Fibroblast of peridontal ligament (primary cell): Measurements from ENCODE around the gene DHX32.
"Not testable (repeated sequence)": the region's sequence is repeated elsewhere in the genome, so short reads cannot be mapped to it uniquely, and the experiment has no call there.

ENCODE experiments used
- DNase-seq: peaks from one replicate; pipeline ENCODE4 v3.0.0-alpha.2; 2010; ENCODE audit errors: extremely low read depth

DHX32 gene

GRCh38 chr10:125896088-125896934 lies 15.2 kb upstream of the DHX32 start, which contains the start of gene FANK1:
Gene FANK1 (plus strand): TSS chr10:125896564. CDS start chr10:125896643, 79 bp downstream.
- DNase-seq = peak; percentile 81

DNA sequence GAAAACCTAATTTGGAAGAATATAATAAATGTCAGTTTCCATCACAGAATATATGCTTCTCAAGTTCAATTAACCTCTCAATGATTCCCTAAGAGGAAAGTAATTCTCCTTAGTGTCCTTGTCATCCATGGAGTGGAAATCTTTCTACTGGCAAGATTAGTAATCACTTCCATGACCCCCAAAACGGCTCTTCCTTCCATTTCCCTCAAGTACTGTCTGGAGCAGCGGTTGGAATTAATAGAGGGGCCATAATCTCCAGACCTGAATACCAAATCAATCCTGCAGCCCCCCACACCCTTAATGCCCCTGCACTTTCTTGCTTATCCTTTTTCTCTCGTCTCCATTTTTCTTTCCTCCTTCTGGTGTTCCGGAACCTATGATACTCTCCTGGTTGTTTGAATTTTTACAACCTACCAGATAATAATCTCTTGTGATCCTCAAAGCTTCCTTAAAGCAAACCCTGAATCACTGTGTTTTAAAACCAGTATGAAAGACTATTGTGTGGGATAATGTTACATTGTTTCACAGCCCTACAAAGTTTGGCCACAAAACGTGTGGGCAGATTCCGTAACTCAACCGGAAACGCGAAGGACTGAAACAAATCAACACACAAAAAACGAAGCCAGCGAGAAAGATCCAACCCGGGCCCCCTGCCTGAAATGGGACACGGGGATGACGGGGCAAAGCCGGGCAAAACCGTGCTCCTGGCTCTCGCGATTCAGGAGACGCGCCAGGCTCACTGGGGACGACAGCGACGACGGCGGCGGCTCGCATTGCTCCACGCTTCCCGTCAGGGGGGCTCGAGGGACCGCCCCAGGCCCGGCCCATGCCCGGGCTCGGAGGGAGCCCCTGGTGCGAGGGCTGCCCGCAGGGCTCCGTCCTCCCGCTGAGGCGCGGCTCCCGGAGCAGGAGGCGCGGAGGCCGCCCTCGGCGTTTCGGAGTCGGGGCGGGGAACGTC lies 14.3 kb upstream of the DHX32 start:
- peak; percentile 65 for DNase-seq

DNA sequence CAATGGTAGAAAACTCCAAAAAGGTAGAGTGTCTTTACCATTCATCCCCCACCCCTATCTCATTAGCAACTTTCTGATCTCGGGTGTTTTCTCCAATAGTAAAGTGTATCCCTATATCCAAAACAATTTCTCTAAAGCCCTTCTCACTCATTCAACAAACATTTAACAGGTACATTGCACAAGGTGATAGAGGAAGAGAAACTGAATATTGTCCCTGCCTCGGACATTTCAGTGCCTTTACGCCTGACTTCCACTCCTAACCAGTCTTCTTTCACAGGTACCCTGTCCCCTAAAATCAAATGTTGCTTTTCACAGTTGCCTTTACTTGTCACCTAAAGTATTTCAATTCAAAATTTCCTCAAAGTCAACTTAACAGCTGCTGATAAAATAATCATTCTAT lies 13.1 kb upstream of the DHX32 start:
- not testable (repeated sequence) for DNase-seq

GRCh38 chr10:125892402-125892801 lies 11.3 kb upstream of the DHX32 start:
- DNase-seq = not testable (repeated sequence)

GRCh38 chr10:125889441-125889840 lies 8.3 kb upstream of the DHX32 start:
- DNase-seq = not testable (repeated sequence)

GRCh38 chr10:125886914-125887512 lies 5.9 kb upstream of the DHX32 start:
- no peak for DNase-seq

- DNase-seq = no peak
Measured at GRCh38 chr10:125883211-125883610, 2.1 kb upstream of the DHX32 start.

- DNase-seq = peak; percentile 23
Measured at GRCh38 chr10:125882596-125882995, 1.5 kb upstream of the DHX32 start.

DNA sequence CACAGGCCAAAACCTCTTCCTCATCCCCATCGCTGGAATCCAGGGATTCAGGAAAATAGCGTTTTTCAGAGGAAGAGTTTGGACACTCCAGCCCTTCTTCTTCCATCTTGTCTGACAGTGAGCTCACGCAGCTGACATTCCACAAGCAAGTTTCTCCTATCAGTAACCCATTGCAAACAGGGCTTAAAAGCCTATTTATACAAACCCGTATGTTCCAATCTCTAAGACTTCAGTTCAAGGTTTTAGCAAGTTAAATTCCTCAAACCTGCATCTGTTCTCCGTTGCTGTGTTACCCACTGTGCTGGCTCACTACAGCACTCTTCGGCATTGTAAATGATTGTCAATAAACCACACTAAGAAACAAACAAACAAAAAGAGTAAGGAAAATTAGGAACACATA lies 373 bp downstream of the DHX32 start:
- DNase-seq = peak; percentile 25

DNA sequence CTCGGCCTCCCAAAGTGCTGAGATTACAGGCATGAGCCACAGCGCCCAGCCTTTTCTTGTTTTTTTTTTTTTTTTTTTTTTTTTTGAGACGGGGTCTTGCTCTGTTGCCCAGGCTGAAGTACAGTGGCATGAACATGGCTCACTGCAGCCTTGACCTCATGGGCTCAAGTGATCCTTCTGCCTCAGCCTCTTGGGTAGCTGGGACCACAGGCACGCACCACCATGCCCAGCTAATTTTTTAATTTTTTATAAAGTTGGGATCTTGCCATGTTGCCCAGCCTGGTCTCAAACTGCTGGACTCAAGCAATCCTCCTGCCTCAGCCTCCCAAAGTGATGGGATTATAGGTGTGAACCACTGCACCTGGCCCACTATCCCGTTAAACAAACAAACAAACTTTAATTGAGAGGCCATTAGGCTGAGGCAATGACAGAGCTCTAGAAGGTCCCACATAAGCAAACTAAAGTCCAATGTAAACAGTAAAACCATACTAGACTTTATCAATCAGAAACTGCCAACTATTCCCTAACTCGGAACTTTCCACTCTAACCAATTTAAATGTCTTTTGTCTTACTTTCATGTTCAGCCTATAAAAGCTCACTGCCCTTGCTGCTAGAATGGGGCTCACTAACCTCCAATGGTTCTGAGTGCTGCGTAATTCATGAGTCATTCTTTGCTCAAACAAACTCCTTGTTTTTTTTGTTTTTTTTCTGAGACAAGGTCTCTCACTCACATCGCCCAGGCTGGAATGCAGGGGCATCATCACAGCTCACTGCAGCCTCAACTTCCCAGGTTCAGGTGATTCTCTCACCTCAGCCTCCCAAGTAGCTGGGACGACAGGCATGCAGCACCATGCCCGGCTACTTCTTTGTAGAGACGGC lies 1.9 kb downstream of the DHX32 start:
- peak; percentile 93 for DNase-seq

GRCh38 chr10:125871338-125871737 lies 9.8 kb downstream of the DHX32 start:
- DNase-seq = peak; percentile 73

GRCh38 chr10:125868372-125868975 lies 12.6 kb downstream of the DHX32 start:
- peak; percentile 72 for DNase-seq

- no peak for DNase-seq
Measured at GRCh38 chr10:125866421-125867029, 14.6 kb downstream of the DHX32 start.

GRCh38 chr10:125865120-125865519 lies 16.0 kb downstream of the DHX32 start:
- DNase-seq = no peak

DNA sequence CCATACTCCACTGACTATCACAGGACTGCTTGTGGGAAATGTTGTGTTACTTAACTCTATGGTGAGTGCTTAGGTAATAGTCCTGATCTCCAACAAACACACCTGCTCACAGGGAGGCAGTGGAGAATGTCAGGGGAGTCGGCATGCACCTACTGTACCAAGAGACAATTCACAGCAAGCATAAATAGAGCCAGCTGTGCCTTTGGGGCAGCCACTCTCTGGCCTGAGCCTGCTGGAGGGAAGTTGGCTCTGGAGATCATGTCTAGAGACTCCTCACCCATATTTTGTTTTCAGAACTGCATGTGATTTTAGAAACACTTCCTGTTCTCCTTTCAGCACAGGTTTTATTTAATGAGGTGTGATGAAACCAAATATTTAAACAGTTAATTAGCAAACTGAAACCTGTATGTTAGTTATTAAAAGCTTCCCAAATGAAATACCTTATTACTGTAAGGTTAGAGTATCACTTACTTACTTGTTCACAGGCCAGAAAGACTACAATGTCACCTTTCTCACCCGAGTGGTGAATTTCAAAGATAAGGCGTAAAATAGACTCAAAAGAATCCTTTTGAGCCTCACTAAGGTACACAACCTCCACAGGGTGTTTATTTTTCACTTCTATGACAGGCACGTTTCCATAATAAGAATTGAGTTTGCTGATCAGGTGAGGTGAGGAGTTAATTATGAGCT lies 21.8 kb downstream of the DHX32 start:
- DNase-seq = no peak

DNA sequence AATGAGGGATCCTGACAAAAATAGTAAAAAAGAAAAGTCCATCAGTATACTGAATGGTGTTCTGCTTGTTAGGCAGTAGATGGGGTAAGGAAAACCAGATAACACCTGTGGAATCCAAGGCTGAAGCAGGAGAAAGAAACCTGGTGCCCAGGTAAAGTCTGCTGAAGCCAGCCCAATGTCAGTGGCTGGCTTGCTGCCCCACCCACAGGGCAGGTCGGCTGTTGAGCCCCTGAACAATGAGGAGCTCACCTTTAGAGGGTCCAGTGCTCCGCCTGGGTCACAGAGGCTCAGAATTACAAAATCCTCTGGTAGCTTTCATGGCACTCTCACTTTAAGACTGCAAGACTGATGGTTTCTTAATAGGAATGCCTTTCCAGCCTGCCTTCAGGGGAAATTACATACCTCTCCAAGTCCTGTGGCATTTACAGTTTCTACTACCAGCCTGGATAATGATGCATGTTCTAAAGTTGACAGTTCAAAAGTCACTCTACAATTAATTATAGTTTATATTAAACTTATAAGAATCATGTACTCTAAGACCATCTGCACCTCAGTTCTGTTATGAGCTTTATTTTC lies 23.8 kb downstream of the DHX32 start:
- DNase-seq = no peak

DNA sequence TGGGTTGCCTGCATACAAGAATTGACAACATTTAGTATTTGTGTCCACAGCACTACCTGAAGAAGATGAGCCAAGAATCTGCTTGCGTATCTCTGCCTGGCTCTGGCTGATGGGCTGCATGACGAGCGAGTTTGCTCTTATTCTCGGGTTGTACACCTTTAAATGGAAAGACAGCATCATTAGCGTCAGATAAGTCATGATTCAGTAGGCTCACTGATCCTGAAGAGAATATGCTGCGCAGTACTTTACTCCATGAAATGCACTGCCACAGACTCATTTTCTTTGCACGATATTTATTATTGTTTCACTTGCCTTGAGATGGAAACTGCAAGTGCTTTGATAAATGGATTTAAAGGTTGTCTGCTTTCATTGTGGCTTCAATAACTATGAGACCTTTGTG lies 28.6 kb downstream of the DHX32 start:
- DNase-seq = no peak

DNA sequence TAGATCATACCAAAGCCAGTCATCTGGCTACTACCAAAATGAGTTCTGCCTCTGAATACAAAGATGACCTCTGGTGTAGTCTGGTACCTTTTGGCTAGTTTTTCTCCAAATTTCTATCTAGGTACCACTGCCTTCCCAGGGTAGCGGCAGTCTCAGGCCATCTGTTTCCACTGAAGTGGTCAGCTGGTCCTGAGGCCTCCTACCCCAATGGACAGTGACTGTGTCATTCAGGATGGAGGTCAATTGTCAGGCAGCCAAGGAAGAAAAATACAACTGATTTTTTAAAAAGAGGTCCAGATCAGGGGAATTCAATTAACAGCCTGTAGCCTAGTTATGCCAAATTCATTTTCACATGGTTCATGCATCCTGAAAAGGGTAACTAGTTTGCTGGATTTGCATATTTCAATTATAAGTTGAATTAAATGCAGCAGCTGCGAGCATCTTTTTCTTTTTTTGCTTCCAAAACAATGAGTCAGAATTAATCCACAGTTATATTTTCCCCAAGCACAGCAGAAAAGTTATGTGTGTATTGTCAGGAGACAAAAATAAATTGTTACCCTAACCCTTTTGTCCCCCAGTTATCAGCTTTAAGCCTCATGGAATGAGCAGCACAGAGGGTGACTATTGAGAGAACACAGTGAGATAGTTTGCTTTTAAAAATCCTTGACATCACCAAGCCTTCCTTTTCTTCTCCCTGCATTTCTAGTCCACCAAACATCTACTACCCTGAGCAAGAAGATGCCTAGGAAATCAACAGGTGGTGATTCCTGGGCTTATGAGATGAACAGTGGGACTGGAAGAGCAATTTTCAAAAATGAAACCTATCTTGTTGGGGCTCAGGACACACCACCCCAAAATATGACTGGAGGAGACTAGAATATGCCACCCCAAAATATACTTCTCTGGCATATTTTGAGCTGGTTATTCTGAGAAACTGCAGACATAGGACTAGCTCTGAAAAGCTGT lies 30.0 kb downstream of the DHX32 start:
- DNase-seq = no peak
